GM12801 (cell line): ENCODE results near the gene PCDHGA1.

ENCODE experiments used
- CTCF ChIP-seq: IDR thresholded peaks from one replicate; pipeline ENCODE4 v1.5.1; 2011; ENCODE audit warnings: control low read depth; ENCODE audit not compliant: insufficient read length; ENCODE audit errors: extremely low read depth

The PCDHGA1 gene

GRCh38 chr5:141503681-141504080, 173.4 kb downstream of the PCDHGA1 start:
- no peak for TF ChIP-seq CTCF

GRCh38 chr5:141504216-141504615, 173.9 kb downstream of the PCDHGA1 start:
- TF ChIP-seq CTCF = no peak

GRCh38 chr5:141506381-141507155, 176.3 kb downstream of the PCDHGA1 start:
- TF ChIP-seq CTCF = no peak

- TF ChIP-seq CTCF = no peak
Observed at GRCh38 chr5:141507387-141508091, 177.2 kb downstream of the PCDHGA1 start.

GRCh38 chr5:141508440-141508797, 178.1 kb downstream of the PCDHGA1 start:
- TF ChIP-seq CTCF = no peak

- no peak for TF ChIP-seq CTCF
Observed at GRCh38 chr5:141508798-141509611, 178.7 kb downstream of the PCDHGA1 start.

- no peak for TF ChIP-seq CTCF
Observed at GRCh38 chr5:141510160-141510559, 179.8 kb downstream of the PCDHGA1 start.
